KMS-11 (cell line): ENCODE data around the gene FOXP1.

ENCODE experiments used
- H2AFZ ChIP-seq: fragments of 200-600 bp; sonication (generic); 2 replicates; pipeline ENCODE4 v1.6.1; 2016; ENCODE audit warnings: antibody characterized with exemption, mixed run types, low read depth
- H3K27ac ChIP-seq: fragments of 200-600 bp; sonication (generic); 2 replicates; pipeline ENCODE4 v1.6.1; 2016; ENCODE audit warnings: mild to moderate bottlenecking, mixed run types
- H3K27me3 ChIP-seq: fragments of 200-600 bp; sonication (generic); 2 replicates; pipeline ENCODE4 v1.6.1; 2017; ENCODE audit warnings: mild to moderate bottlenecking, low read depth, mixed run types, moderate library complexity; ENCODE audit not compliant: insufficient read depth
- H3K36me3 ChIP-seq: fragments of 200-600 bp; sonication (generic); 2 replicates; pipeline ENCODE4 v1.6.1; 2017; ENCODE audit warnings: mild to moderate bottlenecking, mixed run types; ENCODE audit not compliant: insufficient read depth
- H3K4me1 ChIP-seq: fragments of 200-600 bp; sonication (generic); 2 replicates; pipeline ENCODE4 v1.6.1; 2016; ENCODE audit warnings: mild to moderate bottlenecking, low read depth, mixed run types; ENCODE audit not compliant: poor library complexity, severe bottlenecking
- H3K4me2 ChIP-seq: fragments of 200-600 bp; sonication (generic); 2 replicates; pipeline ENCODE4 v1.7.0; 2016; ENCODE audit warnings: mild to moderate bottlenecking, mixed run types
- H3K4me3 ChIP-seq: fragments of 200-600 bp; sonication (generic); IDR thresholded peaks from 2 replicates; pipeline ENCODE4 v1.6.1; 2017; ENCODE audit warnings: low read depth, low read length, mixed read lengths; ENCODE audit not compliant: insufficient read depth
- H3K79me2 ChIP-seq: fragments of 200-600 bp; sonication (generic); 2 replicates; pipeline ENCODE4 v1.6.1; 2016; ENCODE audit warnings: low read depth, mixed run types; ENCODE audit not compliant: insufficient read depth
- H3K9ac ChIP-seq: fragments of 200-600 bp; sonication (generic); 2 replicates; pipeline ENCODE4 v1.6.1; 2016; ENCODE audit warnings: mild to moderate bottlenecking, mixed run types
- H4K20me1 ChIP-seq: fragments of 200-600 bp; sonication (generic); 2 replicates; pipeline ENCODE4 v1.6.1; 2016; ENCODE audit warnings: mild to moderate bottlenecking, mixed run types; ENCODE audit not compliant: insufficient read depth
- TF ChIP-seq, protein P1 (sequence below): fragments of 200-600 bp; sonication (generic); conservative IDR thresholded peaks from 2 replicates; pipeline ENCODE4 v1.6.1; 2017; ENCODE audit warnings: low read depth, mild to moderate bottlenecking, antibody characterized with exemption, low read length, moderate library complexity, mixed read lengths

FOXP1 gene

DNA sequence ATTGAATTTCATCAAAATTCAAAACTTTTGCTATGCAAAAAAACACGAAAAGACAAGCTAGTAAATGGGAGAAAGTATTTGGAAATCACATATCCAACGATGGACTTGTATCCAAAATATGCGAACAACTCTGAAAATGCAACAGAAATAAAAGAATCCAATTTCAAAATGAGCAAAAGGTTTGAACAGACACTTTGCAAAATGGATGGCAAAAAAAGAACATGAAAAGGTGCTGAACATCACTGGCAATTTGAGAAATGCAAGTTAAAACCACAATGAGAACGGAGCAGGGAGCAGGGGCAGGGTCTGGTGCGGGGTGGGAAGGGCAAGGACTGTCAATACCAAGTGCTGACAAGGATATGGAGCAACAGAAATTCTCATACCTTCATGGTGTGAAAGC is 23.1 kb upstream of the FOXP1 start:
- no peaks in the 10 kb centered on the region for H3K27me3 ChIP-seq
- TF ChIP-seq, protein P1, sequence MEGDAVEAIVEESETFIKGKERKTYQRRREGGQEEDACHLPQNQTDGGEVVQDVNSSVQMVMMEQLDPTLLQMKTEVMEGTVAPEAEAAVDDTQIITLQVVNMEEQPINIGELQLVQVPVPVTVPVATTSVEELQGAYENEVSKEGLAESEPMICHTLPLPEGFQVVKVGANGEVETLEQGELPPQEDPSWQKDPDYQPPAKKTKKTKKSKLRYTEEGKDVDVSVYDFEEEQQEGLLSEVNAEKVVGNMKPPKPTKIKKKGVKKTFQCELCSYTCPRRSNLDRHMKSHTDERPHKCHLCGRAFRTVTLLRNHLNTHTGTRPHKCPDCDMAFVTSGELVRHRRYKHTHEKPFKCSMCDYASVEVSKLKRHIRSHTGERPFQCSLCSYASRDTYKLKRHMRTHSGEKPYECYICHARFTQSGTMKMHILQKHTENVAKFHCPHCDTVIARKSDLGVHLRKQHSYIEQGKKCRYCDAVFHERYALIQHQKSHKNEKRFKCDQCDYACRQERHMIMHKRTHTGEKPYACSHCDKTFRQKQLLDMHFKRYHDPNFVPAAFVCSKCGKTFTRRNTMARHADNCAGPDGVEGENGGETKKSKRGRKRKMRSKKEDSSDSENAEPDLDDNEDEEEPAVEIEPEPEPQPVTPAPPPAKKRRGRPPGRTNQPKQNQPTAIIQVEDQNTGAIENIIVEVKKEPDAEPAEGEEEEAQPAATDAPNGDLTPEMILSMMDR: no peak
- H3K4me1 ChIP-seq: no peaks in the 10 kb centered on the region
- H3K4me2 ChIP-seq: no peak overlapping the region
- no peaks in the 10 kb centered on the region for H3K36me3 ChIP-seq
- H3K4me3 ChIP-seq: no peak overlapping the region
- no peak overlapping the region for H3K27ac ChIP-seq
- H2AFZ ChIP-seq: no peak overlapping the region
- H3K9ac ChIP-seq: no peak overlapping the region
- H3K79me2 ChIP-seq: no peaks in the 10 kb centered on the region
- H4K20me1 ChIP-seq: no peaks in the 10 kb centered on the region

DNA sequence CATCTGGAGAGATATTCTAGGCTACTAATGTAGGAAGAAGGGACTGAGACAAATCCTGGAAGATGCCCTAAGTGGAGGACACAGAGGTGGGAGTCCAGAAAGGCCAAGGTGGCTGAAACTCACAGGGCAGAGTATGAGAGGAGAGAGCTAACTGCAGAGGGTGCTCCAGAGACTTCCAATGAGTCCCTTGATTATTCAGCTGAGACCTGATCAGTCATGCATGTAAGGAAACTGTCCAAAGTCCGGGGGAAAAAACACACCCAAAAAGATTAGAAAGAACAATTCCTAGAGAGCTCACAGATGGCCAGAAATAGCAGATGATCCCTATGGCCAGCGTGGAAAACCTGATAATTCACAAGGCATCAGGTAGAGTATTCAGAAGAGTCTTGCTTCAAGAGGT is 18.7 kb upstream of the FOXP1 start:
- Histone ChIP-seq H4K20me1 (no peaks in the 10 kb centered on the region), H3K4me1 (no peaks in the 10 kb centered on the region), H3K27me3 (no peaks in the 10 kb centered on the region), H3K79me2 (no peaks in the 10 kb centered on the region), H3K9ac (no peak overlapping the region), H3K36me3 (no peaks in the 10 kb centered on the region), H3K4me3 (no peak overlapping the region), H2AFZ (no peak overlapping the region), H3K4me2 (no peak overlapping the region), H3K27ac (no peak overlapping the region)
- TF ChIP-seq, protein P1: no peak

DNA sequence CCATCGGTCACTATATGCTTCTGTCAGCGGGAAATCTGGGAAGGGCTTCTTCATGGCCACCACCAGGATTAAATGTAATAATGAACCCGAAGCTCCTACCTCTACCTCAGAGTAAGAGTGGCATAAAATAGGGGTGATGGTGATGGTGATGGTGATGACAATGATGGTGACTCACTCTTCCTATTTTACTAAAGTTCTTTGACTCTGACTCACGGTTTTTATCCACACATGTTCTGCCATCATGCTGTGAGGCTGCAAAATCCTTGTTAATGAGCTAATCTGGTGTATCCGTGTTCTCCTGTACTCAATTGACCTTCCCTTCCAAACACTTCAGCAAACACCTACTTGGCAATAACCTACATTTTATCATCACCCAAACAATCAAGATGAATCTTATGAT is 18.3 kb upstream of the FOXP1 start:
- Histone ChIP-seq H3K36me3 (no peaks in the 10 kb centered on the region), H2AFZ (no peak overlapping the region), H3K4me2 (no peak overlapping the region), H3K4me1 (no peaks in the 10 kb centered on the region), H3K9ac (no peak overlapping the region), H3K4me3 (no peak overlapping the region), H3K27me3 (no peaks in the 10 kb centered on the region), H3K27ac (no peak overlapping the region), H3K79me2 (no peaks in the 10 kb centered on the region), H4K20me1 (no peaks in the 10 kb centered on the region)
- TF ChIP-seq, protein P1: no peak

DNA sequence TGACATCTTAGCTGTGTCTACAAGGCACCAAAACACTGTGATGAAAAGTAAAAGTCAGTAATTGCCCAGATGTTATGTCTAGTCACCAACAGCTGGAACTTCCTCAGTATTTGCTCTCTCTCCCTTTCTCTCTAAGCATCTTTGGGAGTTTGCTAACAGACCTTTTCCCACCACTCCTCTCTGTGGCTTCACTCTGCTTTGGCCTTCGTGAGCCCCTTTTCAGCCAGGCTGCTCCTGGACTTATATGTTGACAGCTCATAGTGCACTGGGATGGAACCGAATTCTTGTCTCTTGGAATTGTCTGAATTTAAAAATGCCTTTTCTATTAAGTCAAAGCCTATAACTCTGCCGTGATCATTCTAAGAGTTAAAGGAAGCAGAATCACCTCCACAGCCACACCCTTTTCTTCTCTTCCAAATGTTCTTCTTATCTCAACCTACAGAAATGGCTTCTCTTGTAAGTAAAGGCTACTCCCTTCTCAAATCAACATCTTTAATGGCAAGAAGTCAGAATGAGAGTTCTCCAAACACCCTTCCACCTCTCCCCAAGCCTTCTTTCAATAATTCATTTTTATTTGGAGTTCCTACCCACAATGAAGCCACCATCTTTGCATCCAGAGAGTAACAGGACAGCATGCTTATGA is 17.2 kb upstream of the FOXP1 start:
- Histone ChIP-seq H3K36me3 (no peaks in the 10 kb centered on the region), H3K27ac (no peak overlapping the region), H3K79me2 (no peaks in the 10 kb centered on the region), H3K9ac (no peak overlapping the region), H3K4me1 (no peaks in the 10 kb centered on the region), H3K27me3 (no peaks in the 10 kb centered on the region), H2AFZ (no peak overlapping the region), H3K4me3 (no peak overlapping the region), H4K20me1 (no peaks in the 10 kb centered on the region), H3K4me2 (no peak overlapping the region)
- TF ChIP-seq, protein P1: no peak
